Measurements from ENCODE around the gene DIO3.
"Not testable (repeated sequence)": the region's sequence is repeated elsewhere in the genome, so short reads cannot be mapped to it uniquely, and the experiment has no call there.

DIO3 gene

GRCh38 chr14:101564819-101565698, 3.8 kb downstream of the DIO3 start:
- H3K27me3 ChIP-seq (ENCODE audit: insufficient read depth, low read length), result no peaks in the 10 kb centered on the region
- no peak for TF ChIP-seq EZH2 (IDR thresholded peaks at IDR 0.05; ENCODE audit: borderline replicate concordance, low read length)
- H2AFZ ChIP-seq (ENCODE audit: low read length), result no peak overlapping the region
- no peaks in the 10 kb centered on the region for H3K9me3 ChIP-seq (ENCODE audit: low read length)
- H3K79me2 ChIP-seq (ENCODE audit: insufficient read depth, low read length), result no peaks in the 10 kb centered on the region
- no peak overlapping the region for H3K9ac ChIP-seq (ENCODE audit: low read length)
- H3K27ac ChIP-seq (ENCODE audit: low read depth, low read length, poor library complexity, severe bottlenecking), result no peak overlapping the region
- H3K36me3 ChIP-seq (ENCODE audit: insufficient read depth, low read length), result no peaks in the 10 kb centered on the region
- no peaks in the 10 kb centered on the region for H3F3A ChIP-seq (ENCODE audit: insufficient read depth, low read length)
- no peak overlapping the region for H3K4me3 ChIP-seq (ENCODE audit: low read depth, low read length, poor library complexity, severe bottlenecking)
- no peaks in the 10 kb centered on the region for H3K4me1 ChIP-seq (ENCODE audit: insufficient read depth, low read length, severe bottlenecking)
- no peak overlapping the region for H3K4me2 ChIP-seq (ENCODE audit: low read length)
- H4K20me1 ChIP-seq (ENCODE audit: insufficient read depth, low read length), result no peaks in the 10 kb centered on the region
- H3K9me2 ChIP-seq (ENCODE audit: low read depth, low read length), result no peaks in the 10 kb centered on the region

GRCh38 chr14:101567252-101567651, 6.0 kb downstream of the DIO3 start:
- Histone ChIP-seq H3K9me3 (ENCODE audit: low read length) (no peaks in the 10 kb centered on the region), H3K9me2 (ENCODE audit: low read depth, low read length) (no peaks in the 10 kb centered on the region), H3K9ac (ENCODE audit: low read length) (no peak overlapping the region), H3F3A (ENCODE audit: insufficient read depth, low read length) (no peaks in the 10 kb centered on the region), H3K36me3 (ENCODE audit: insufficient read depth, low read length) (no peaks in the 10 kb centered on the region), H3K4me3 (ENCODE audit: low read depth, low read length, poor library complexity, severe bottlenecking) (no peak overlapping the region), H4K20me1 (ENCODE audit: insufficient read depth, low read length) (no peaks in the 10 kb centered on the region), H3K79me2 (ENCODE audit: insufficient read depth, low read length) (no peaks in the 10 kb centered on the region), H3K27me3 (ENCODE audit: insufficient read depth, low read length) (0 out of 2 replicates have a peak, but pooled peaks cover 5% of the 10 kb centered on the region), H3K4me2 (ENCODE audit: low read length) (no peak overlapping the region), H3K27ac (ENCODE audit: low read depth, low read length, poor library complexity, severe bottlenecking) (no peak overlapping the region), H2AFZ (ENCODE audit: low read length) (no peak overlapping the region), H3K4me1 (ENCODE audit: insufficient read depth, low read length, severe bottlenecking) (no peaks in the 10 kb centered on the region)
- TF ChIP-seq CTCF (IDR thresholded peaks at IDR 0.05; ENCODE audit: low read length) (no peak), EZH2 (IDR thresholded peaks at IDR 0.05; ENCODE audit: borderline replicate concordance, low read length) (no peak)

- H3K27me3 ChIP-seq (ENCODE audit: insufficient read depth, low read length), result 0 out of 2 replicates have a peak, but pooled peaks cover 5% of the 10 kb centered on the region
- no peaks in the 10 kb centered on the region for H4K20me1 ChIP-seq (ENCODE audit: insufficient read depth, low read length)
- H3K36me3 ChIP-seq (ENCODE audit: insufficient read depth, low read length), result no peaks in the 10 kb centered on the region
- H3K9me2 ChIP-seq (ENCODE audit: low read depth, low read length), result no peaks in the 10 kb centered on the region
- H3K4me3 ChIP-seq (ENCODE audit: low read depth, low read length, poor library complexity, severe bottlenecking), result no peak overlapping the region
- H2AFZ ChIP-seq (ENCODE audit: low read length), result no peak overlapping the region
- H3K79me2 ChIP-seq (ENCODE audit: insufficient read depth, low read length), result no peaks in the 10 kb centered on the region
- H3F3A ChIP-seq (ENCODE audit: insufficient read depth, low read length), result no peaks in the 10 kb centered on the region
- no peak overlapping the region for H3K27ac ChIP-seq (ENCODE audit: low read depth, low read length, poor library complexity, severe bottlenecking)
- H3K9me3 ChIP-seq (ENCODE audit: low read length), result no peaks in the 10 kb centered on the region
- no peak overlapping the region for H3K4me2 ChIP-seq (ENCODE audit: low read length)
- no peak overlapping the region for H3K9ac ChIP-seq (ENCODE audit: low read length)
- H3K4me1 ChIP-seq (ENCODE audit: insufficient read depth, low read length, severe bottlenecking), result no peaks in the 10 kb centered on the region
- TF ChIP-seq CTCF (IDR thresholded peaks at IDR 0.05; ENCODE audit: low read length), result no peak
- TF ChIP-seq EZH2 (IDR thresholded peaks at IDR 0.05; ENCODE audit: borderline replicate concordance, low read length), result no peak
These were observed 9.7 kb downstream of the DIO3 start for GRCh38 chr14:101571004-101571403.

GRCh38 chr14:101572526-101572925, 11.2 kb downstream of the DIO3 start:
- H3K9ac ChIP-seq (ENCODE audit: low read length); H3K4me1 ChIP-seq (ENCODE audit: insufficient read depth, low read length, severe bottlenecking); H4K20me1 ChIP-seq (ENCODE audit: insufficient read depth, low read length); H3F3A ChIP-seq (ENCODE audit: insufficient read depth, low read length); H3K79me2 ChIP-seq (ENCODE audit: insufficient read depth, low read length); H2AFZ ChIP-seq (ENCODE audit: low read length); H3K4me3 ChIP-seq (ENCODE audit: low read depth, low read length, poor library complexity, severe bottlenecking); H3K9me3 ChIP-seq (ENCODE audit: low read length); H3K27me3 ChIP-seq (ENCODE audit: insufficient read depth, low read length); H3K4me2 ChIP-seq (ENCODE audit: low read length); H3K27ac ChIP-seq (ENCODE audit: low read depth, low read length, poor library complexity, severe bottlenecking); H3K36me3 ChIP-seq (ENCODE audit: insufficient read depth, low read length); H3K9me2 ChIP-seq (ENCODE audit: low read depth, low read length): not testable (repeated sequence)
